Panc1 (cell line): Measurements from ENCODE around the gene HMOX1. TPM values are rescaled to one million over a fixed set of nuclear protein-coding genes. Genes with fewer than 3 reads are reported as not detected.
A peak's percentile ranks its signal among the peaks of the same experiment; 100 is the strongest.

Experiments
- ATAC-seq: fragments of 200-7000 bp; cut with Tn5 transposase; 2 replicates; pipeline ENCODE4 v1.9.1; 2020; ENCODE audit warnings: mild to moderate bottlenecking, moderate library complexity
- BruUV-seq: library from RNA; stranded (reverse); fragments of 400-500 nt; replicated peaks from 2 replicates; lab custom pipeline; 2021; lab: Mats Ljungman, UMichigan
- CTCF ChIA-PET: fragments of 300-600 bp; sonication (Branson Sonifier 250); formaldehyde crosslinking; loops from one replicate; lab custom pipeline; 2022; ENCODE audit warnings: antibody characterized with exemption; lab: Charles Lee
- POLR2A ChIA-PET: fragments of 300-600 bp; sonication (Branson Sonifier 250); formaldehyde crosslinking; loops from one replicate; lab custom pipeline; 2022; ENCODE audit warnings: antibody characterized with exemption; lab: Charles Lee
- DNase-seq: peaks from one replicate; pipeline ENCODE4 v3.0.0-alpha.2; 2010; ENCODE audit warnings: low read depth, low spot score
- H3K27ac ChIP-seq: 2 replicates; pipeline ENCODE4 v1.5.1; 2011; ENCODE audit warnings: mild to moderate bottlenecking, low read length, inconsistent platforms
- H3K27me3 ChIP-seq: fragments of 200-500 bp; sonication (Bioruptor generic); 2 replicates; pipeline ENCODE4 v1.6.0; 2014; ENCODE audit warnings: low read length, inconsistent platforms; ENCODE audit not compliant: control insufficient read depth, insufficient read depth
- H3K36me3 ChIP-seq: fragments of 200-500 bp; sonication (Bioruptor generic); 2 replicates; pipeline ENCODE4 v1.5.1; 2014; ENCODE audit warnings: inconsistent platforms, mild to moderate bottlenecking, low read length, moderate library complexity; ENCODE audit not compliant: control insufficient read depth, insufficient read depth
- H3K4me1 ChIP-seq: 2 replicates; pipeline ENCODE4 v1.5.1; 2011; ENCODE audit warnings: inconsistent platforms, mild to moderate bottlenecking, low read length, moderate library complexity; ENCODE audit not compliant: control insufficient read depth, insufficient read depth
- H3K4me3 ChIP-seq, 2 experiments: 2 replicates each; pipeline ENCODE4 v1.5.1; 2011 to 2012; ENCODE audit warnings: low read depth in 2 of 2, low read length in 2 of 2, mild to moderate bottlenecking in 2 of 2, inconsistent platforms in 1 of 2, moderate library complexity in 1 of 2
- H3K9me3 ChIP-seq: fragments of 200-500 bp; sonication (Bioruptor generic); 2 replicates; pipeline ENCODE4 v1.5.1; 2014; ENCODE audit warnings: low read depth, mild to moderate bottlenecking, inconsistent platforms, low read length, moderate library complexity; ENCODE audit not compliant: control insufficient read depth, insufficient read depth
- CTCF ChIP-seq: fragments of 450-650 bp; IDR thresholded peaks from 2 replicates; pipeline ENCODE4 v1.5.1; 2017; ENCODE audit warnings: mild to moderate bottlenecking
- POLR2AphosphoS5 ChIP-seq: IDR thresholded peaks from 2 replicates; pipeline ENCODE4 v1.6.1; 2012; ENCODE audit warnings: mild to moderate bottlenecking, low read depth, low read length, moderate library complexity
- REST ChIP-seq, 2 experiments: IDR thresholded peaks; 2 replicates each; pipeline ENCODE4 v1.6.1; 2011 to 2012; ENCODE audit warnings: low read depth in 2 of 2, control low read depth in 1 of 2, low read length in 1 of 2, mild to moderate bottlenecking in 1 of 2, moderate library complexity in 1 of 2; ENCODE audit not compliant: insufficient read depth in 1 of 2
- SIN3A ChIP-seq: IDR thresholded peaks from 2 replicates; pipeline ENCODE4 v1.6.1; 2012; ENCODE audit warnings: low read depth, mild to moderate bottlenecking, low read length, moderate library complexity, borderline replicate concordance; ENCODE audit not compliant: insufficient read depth
- TCF7L2 ChIP-seq: IDR thresholded peaks from 2 replicates; pipeline ENCODE4 v1.6.1; 2011; ENCODE audit warnings: mild to moderate bottlenecking, low read depth, low read length, inconsistent platforms
- in situ Hi-C: cut with HindIII; loops from 2 replicates; pipeline ENCODE4 v1.10.0; 2016; ENCODE audit warnings: low sequenced_read_pairs, low pct_unique_long_range_greater_than_20kb
- intact Hi-C: fragments of 100-400 bp; cut with micrococcal nuclease; formaldehyde crosslinking; loops from one replicate; pipeline ENCODE4 v1.10.0; 2022; ENCODE audit not compliant: unreplicated experiment
- total RNA-seq: library from RNA; stranded (reverse); gene quantifications from one replicate; pipeline ENCODE4 v1.2.1, GENCODE V29; 2021; ENCODE audit not compliant: unreplicated experiment

Gene HMOX1
- total RNA-seq, 1 experiment from 2014 or later: 105 TPM

- TF ChIP-seq REST (IDR thresholded peaks at IDR 0.05; ENCODE audit: insufficient read depth in 1 of 2, low read depth in 2 of 2, low read length in 1 of 2) (no peak), TCF7L2 (no peak), SIN3A (no peak), CTCF (no peak), POLR2AphosphoS5 (no peak)
- Histone ChIP-seq H3K27me3 (no peaks in the 10 kb centered on the region), H3K36me3 (no peaks in the 10 kb centered on the region; the same call in 1 of the 2 replicates), H3K4me3 (peak overlapping the region; percentile 81 to 83), H3K4me1 (peaks cover 35% of the 10 kb centered on the region), H3K9me3 (no peaks in the 10 kb centered on the region), H3K27ac (peak overlapping the region; percentile 78)
- ChIA-PET POLR2A (no interaction called here), CTCF (no interaction called here)
- intact Hi-C loops (loop anchor here (5.0 kb wide), 1 partner anchor 47 kb away; no protein-coding TSS in a partner anchor), in situ Hi-C loops (no loop called here)
- DNase-seq (no peak), ATAC-seq (no peak)
- BruUV-seq: TSS peak; percentile 99
Measured at GRCh38 chr22:35399114-35399677, 18.3 kb downstream of the HMOX1 start.

GRCh38 chr22:35399678-35400500, 19.0 kb downstream of the HMOX1 start, which contains the start of gene MCM5:
Gene MCM5 (plus strand): TSS chr22:35400140. CDS start chr22:35400439, 299 bp downstream.
- DNase-seq: peak; percentile 84
- H3K4me3 ChIP-seq: peak within 1 kb of the TSS; percentile 81 to 83
- in situ Hi-C loops: no loop called here
- intact Hi-C loops: loop anchor here (5.0 kb wide), 1 partner anchor 48 kb away; no protein-coding TSS in a partner anchor
- H3K4me1 ChIP-seq: peaks cover 34% of the 10 kb centered on the region
- ChIA-PET CTCF (interaction anchor here (0.7 kb wide), 1 partner anchor 49 kb away, joined by 3 read pairs; no protein-coding TSS in a partner anchor), POLR2A (no interaction called here)
- H3K27me3 ChIP-seq: no peaks in the 10 kb centered on the region
- H3K36me3 ChIP-seq: no peaks in the 10 kb centered on the region; the same call in 1 of the 2 replicates
- peak; percentile 93 for ATAC-seq
- no TSS peak for BruUV-seq
- peak; percentile 70 for TF ChIP-seq POLR2AphosphoS5
- peak; percentile 90; the same call in 1 of the 2 replicates for TF ChIP-seq SIN3A
- no peak for TF ChIP-seq CTCF
- H3K9me3 ChIP-seq: no peaks in the 10 kb centered on the region
- H3K27ac ChIP-seq: peak within 1 kb of the TSS; percentile 80
